Neural progenitor cell (in vitro differentiated cells): ENCODE data around the gene TIAM2. TPM values are rescaled to one million over a fixed set of nuclear protein-coding genes. Genes with fewer than 3 reads are reported as not detected.

ENCODE experiments used
- DNase-seq: peaks from one replicate; pipeline ENCODE4 v3.0.0-alpha.2; 2016; ENCODE audit warnings: low spot score
- H2AFZ ChIP-seq: fragments of 200-600 bp; sonication (generic); replicated peaks from 2 replicates; pipeline ENCODE4 v1.6.1; 2016; ENCODE audit warnings: antibody characterized with exemption
- H3F3A ChIP-seq: fragments of 200-600 bp; sonication (generic); 2 replicates; pipeline ENCODE4 v1.6.1; 2016; ENCODE audit warnings: antibody characterized with exemption, low read depth
- H3K27ac ChIP-seq: fragments of 200-600 bp; sonication (generic); 2 replicates; pipeline ENCODE4 v1.5.1; 2016; ENCODE audit warnings: mild to moderate bottlenecking
- H3K27me3 ChIP-seq: fragments of 200-600 bp; sonication (generic); 2 replicates; pipeline ENCODE4 v1.6.1; 2016; ENCODE audit warnings: mild to moderate bottlenecking, moderate library complexity
- H3K36me3 ChIP-seq: fragments of 200-600 bp; sonication (generic); 2 replicates; pipeline ENCODE4 v1.5.1; 2016
- H3K4me1 ChIP-seq: fragments of 200-600 bp; sonication (generic); 2 replicates; pipeline ENCODE4 v1.6.1; 2016; ENCODE audit warnings: mixed run types
- H3K4me2 ChIP-seq: fragments of 200-600 bp; sonication (generic); 2 replicates; pipeline ENCODE4 v1.6.1; 2016
- H3K4me3 ChIP-seq: fragments of 200-600 bp; sonication (generic); 2 replicates; pipeline ENCODE4 v1.5.1; 2016
- H3K79me2 ChIP-seq: fragments of 200-600 bp; sonication (generic); 2 replicates; pipeline ENCODE4 v1.6.1; 2016; ENCODE audit warnings: low read depth
- H3K9ac ChIP-seq: fragments of 200-600 bp; sonication (generic); 2 replicates; pipeline ENCODE4 v1.6.1; 2016
- H3K9me3 ChIP-seq: fragments of 200-600 bp; sonication (generic); 2 replicates; pipeline ENCODE4 v1.5.1; 2016; ENCODE audit warnings: low read depth
- H4K20me1 ChIP-seq: fragments of 200-600 bp; sonication (generic); 2 replicates; pipeline ENCODE4 v1.6.1; 2016; ENCODE audit warnings: low read depth
- H3K27ac Mint-ChIP-seq: 3 replicates; pipeline ENCODE4 v1.8.0; 2021; ENCODE audit warnings: mixed read lengths
- H3K27me3 Mint-ChIP-seq: 2 replicates; pipeline ENCODE4 v1.8.0; 2022; ENCODE audit warnings: low read depth, mild to moderate bottlenecking, inconsistent platforms, moderate library complexity, mixed read lengths; ENCODE audit not compliant: insufficient read depth
- H3K36me3 Mint-ChIP-seq: 3 replicates; pipeline ENCODE4 v1.8.0; 2021; ENCODE audit warnings: mixed read lengths
- H3K4me1 Mint-ChIP-seq: 3 replicates; pipeline ENCODE4 v1.8.0; 2021; ENCODE audit warnings: mixed read lengths
- H3K4me3 Mint-ChIP-seq: 3 replicates; pipeline ENCODE4 v1.8.0; 2021; ENCODE audit warnings: mild to moderate bottlenecking, moderate library complexity, mixed read lengths
- H3K9me3 Mint-ChIP-seq: 3 replicates; pipeline ENCODE4 v1.8.0; 2020; ENCODE audit warnings: mixed read lengths
- EZH2 ChIP-seq: fragments of 200-600 bp; sonication (generic); IDR thresholded peaks from 2 replicates; pipeline ENCODE4 v1.6.1; 2017; ENCODE audit warnings: antibody characterized with exemption, mild to moderate bottlenecking, moderate library complexity
- EZH2phosphoT487 ChIP-seq: fragments of 200-600 bp; sonication (generic); IDR thresholded peaks from 2 replicates; pipeline ENCODE4 v1.6.1; 2017; ENCODE audit warnings: antibody characterized with exemption
- total RNA-seq: library from RNA; depleted of rRNA; stranded (reverse); fragments of >200 nt; gene quantifications from 2 replicates; pipeline ENCODE4 v1.2.3, GENCODE V29; 2015; ENCODE audit warnings: low replicate concordance
- TF ChIP-seq, protein P1 (sequence below): fragments of 200-600 bp; sonication (generic); IDR thresholded peaks from 2 replicates; pipeline ENCODE4 v1.5.1; 2017; ENCODE audit warnings: antibody characterized with exemption, mild to moderate bottlenecking

Gene TIAM2
- total RNA-seq, 1 donor from 2014 or later: 22.8 TPM

- no peak overlapping the region for H3K4me3 Mint-ChIP-seq
- TF ChIP-seq EZH2 (no peak), EZH2phosphoT487 (no peak)
- Histone ChIP-seq H3K4me1 (peaks cover 36% of the 10 kb centered on the region), H2AFZ (no peak overlapping the region), H3K4me3 (no peak overlapping the region), H3K27ac (no peak overlapping the region), H3K9ac (no peak overlapping the region), H3K79me2 (no peaks in the 10 kb centered on the region), H3F3A (peaks cover 14% of the 10 kb centered on the region), H4K20me1 (peaks cover 7% of the 10 kb centered on the region), H3K36me3 (no peaks in the 10 kb centered on the region), H3K4me2 (no peak overlapping the region), H3K9me3 (no peaks in the 10 kb centered on the region), H3K27me3 (no peaks in the 10 kb centered on the region)
- no peak overlapping the region for H3K27ac Mint-ChIP-seq
- peaks cover 3% of the 10 kb centered on the region for H3K27me3 Mint-ChIP-seq
- H3K36me3 Mint-ChIP-seq: peaks cover 17% of the 10 kb centered on the region
- no peaks in the 10 kb centered on the region for H3K9me3 Mint-ChIP-seq
- peak; percentile 35 for DNase-seq
- peaks cover 52% of the 10 kb centered on the region for H3K4me1 Mint-ChIP-seq
Measured at GRCh38 chr6:155270561-155271091, 275.5 kb downstream of the TIAM2 start.

DNA sequence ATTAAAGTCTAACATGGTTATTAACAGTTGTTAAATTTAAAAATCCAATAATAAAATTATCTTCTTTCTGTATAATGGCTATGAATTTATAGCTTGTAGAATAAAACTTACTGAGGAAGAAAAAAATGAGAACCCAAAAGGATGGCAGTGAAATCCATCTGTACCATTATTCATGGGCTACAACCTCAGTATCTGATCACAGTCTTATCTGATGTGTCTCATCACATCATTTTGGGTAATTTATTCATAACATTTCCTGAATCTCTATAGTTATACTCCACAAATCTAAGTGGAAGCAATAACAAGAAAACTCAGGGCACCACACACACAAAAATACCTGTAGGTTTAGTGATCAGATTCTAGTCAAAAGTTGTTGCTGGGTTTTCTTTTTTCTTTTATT lies 276.0 kb downstream of the TIAM2 start:
- Mint-ChIP-seq H3K4me1 (peaks cover 57% of the 10 kb centered on the region), H3K36me3 (peaks cover 16% of the 10 kb centered on the region), H3K27ac (no peak overlapping the region), H3K9me3 (no peaks in the 10 kb centered on the region), H3K4me3 (no peak overlapping the region), H3K27me3 (peaks cover 3% of the 10 kb centered on the region)
- Histone ChIP-seq H3K4me3 (no peak overlapping the region), H2AFZ (no peak overlapping the region), H3K9ac (no peak overlapping the region), H4K20me1 (peaks cover 7% of the 10 kb centered on the region), H3K9me3 (no peaks in the 10 kb centered on the region), H3K79me2 (no peaks in the 10 kb centered on the region), H3K4me1 (peaks cover 36% of the 10 kb centered on the region), H3K27me3 (no peaks in the 10 kb centered on the region), H3K27ac (no peak overlapping the region), H3K36me3 (no peaks in the 10 kb centered on the region), H3F3A (peaks cover 14% of the 10 kb centered on the region), H3K4me2 (no peak overlapping the region)
- TF ChIP-seq, protein P1, sequence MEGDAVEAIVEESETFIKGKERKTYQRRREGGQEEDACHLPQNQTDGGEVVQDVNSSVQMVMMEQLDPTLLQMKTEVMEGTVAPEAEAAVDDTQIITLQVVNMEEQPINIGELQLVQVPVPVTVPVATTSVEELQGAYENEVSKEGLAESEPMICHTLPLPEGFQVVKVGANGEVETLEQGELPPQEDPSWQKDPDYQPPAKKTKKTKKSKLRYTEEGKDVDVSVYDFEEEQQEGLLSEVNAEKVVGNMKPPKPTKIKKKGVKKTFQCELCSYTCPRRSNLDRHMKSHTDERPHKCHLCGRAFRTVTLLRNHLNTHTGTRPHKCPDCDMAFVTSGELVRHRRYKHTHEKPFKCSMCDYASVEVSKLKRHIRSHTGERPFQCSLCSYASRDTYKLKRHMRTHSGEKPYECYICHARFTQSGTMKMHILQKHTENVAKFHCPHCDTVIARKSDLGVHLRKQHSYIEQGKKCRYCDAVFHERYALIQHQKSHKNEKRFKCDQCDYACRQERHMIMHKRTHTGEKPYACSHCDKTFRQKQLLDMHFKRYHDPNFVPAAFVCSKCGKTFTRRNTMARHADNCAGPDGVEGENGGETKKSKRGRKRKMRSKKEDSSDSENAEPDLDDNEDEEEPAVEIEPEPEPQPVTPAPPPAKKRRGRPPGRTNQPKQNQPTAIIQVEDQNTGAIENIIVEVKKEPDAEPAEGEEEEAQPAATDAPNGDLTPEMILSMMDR: no peak
- TF ChIP-seq EZH2 (no peak), EZH2phosphoT487 (no peak)
- DNase-seq: no peak

- no peak overlapping the region for H3K4me3 Mint-ChIP-seq
- H3K4me1 ChIP-seq: peaks cover 36% of the 10 kb centered on the region
- H3K27me3 Mint-ChIP-seq: peaks cover 3% of the 10 kb centered on the region
- H3F3A ChIP-seq: peaks cover 12% of the 10 kb centered on the region
- H3K9me3 Mint-ChIP-seq: no peaks in the 10 kb centered on the region
- no peak overlapping the region for H3K27ac ChIP-seq
- no peak overlapping the region for H3K4me2 ChIP-seq
- H3K36me3 ChIP-seq: no peaks in the 10 kb centered on the region
- H3K9ac ChIP-seq: no peak overlapping the region
- H2AFZ ChIP-seq: no peak overlapping the region
- H3K79me2 ChIP-seq: no peaks in the 10 kb centered on the region
- peaks cover 7% of the 10 kb centered on the region for H4K20me1 ChIP-seq
- H3K36me3 Mint-ChIP-seq: peaks cover 11% of the 10 kb centered on the region
- H3K27ac Mint-ChIP-seq: peak overlapping the region; percentile 46
- H3K4me3 ChIP-seq: no peak overlapping the region
- no peaks in the 10 kb centered on the region for H3K27me3 ChIP-seq
- peaks cover 57% of the 10 kb centered on the region for H3K4me1 Mint-ChIP-seq
- no peaks in the 10 kb centered on the region for H3K9me3 ChIP-seq
- TF ChIP-seq EZH2 (no peak), EZH2phosphoT487 (no peak)
- TF ChIP-seq, protein P1: no peak
- no peak for DNase-seq
Measured at GRCh38 chr6:155272353-155273232, 277.5 kb downstream of the TIAM2 start.

DNA sequence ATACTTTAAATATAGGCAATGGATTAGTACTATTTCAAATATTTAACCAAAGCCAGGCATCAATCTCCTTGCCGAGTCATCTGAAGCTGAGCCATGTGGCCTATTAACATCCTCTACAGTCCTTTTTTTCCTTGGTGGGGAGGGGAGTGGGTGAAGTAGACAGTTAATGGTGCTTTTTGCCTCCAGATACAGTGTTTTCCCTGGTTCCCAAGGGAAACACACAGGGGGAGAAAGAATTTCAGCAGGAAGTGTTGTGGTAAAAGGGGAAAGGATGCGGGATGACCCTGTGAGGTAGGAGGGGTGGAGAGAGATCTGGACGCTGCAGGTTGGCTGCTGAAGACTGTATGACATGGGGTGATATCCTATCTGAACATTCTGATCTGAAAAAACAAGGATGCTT lies 278.3 kb downstream of the TIAM2 start:
- H3K27me3 ChIP-seq: no peaks in the 10 kb centered on the region
- TF ChIP-seq, protein P1: no peak
- TF ChIP-seq EZH2phosphoT487 (no peak), EZH2 (no peak)
- H3K36me3 Mint-ChIP-seq: peaks cover 9% of the 10 kb centered on the region
- no peak overlapping the region for H3K4me3 Mint-ChIP-seq
- no peak for DNase-seq
- H3K27ac Mint-ChIP-seq: peak overlapping the region; percentile 84
- no peaks in the 10 kb centered on the region for H3K79me2 ChIP-seq
- H3K4me1 ChIP-seq: peaks cover 36% of the 10 kb centered on the region
- H3K4me3 ChIP-seq: no peak overlapping the region
- no peak overlapping the region for H2AFZ ChIP-seq
- peaks cover 3% of the 10 kb centered on the region for H4K20me1 ChIP-seq
- H3K9ac ChIP-seq: no peak overlapping the region
- no peak overlapping the region for H3K4me2 ChIP-seq
- H3K9me3 ChIP-seq: no peaks in the 10 kb centered on the region
- peaks cover 4% of the 10 kb centered on the region for H3F3A ChIP-seq
- H3K27me3 Mint-ChIP-seq: peaks cover 3% of the 10 kb centered on the region
- H3K9me3 Mint-ChIP-seq: no peaks in the 10 kb centered on the region
- no peak overlapping the region for H3K27ac ChIP-seq
- no peaks in the 10 kb centered on the region for H3K36me3 ChIP-seq
- peaks cover 50% of the 10 kb centered on the region for H3K4me1 Mint-ChIP-seq
